NCI-H2081 treated with DMSO at 0.1 percent for 48 hours (cell line): Measurements from ENCODE around the gene C11orf65.

Experiments used
- DNase-seq: peaks from one replicate; lab custom pipeline; 2025; lab: John Stamatoyannopoulos, UW

Gene C11orf65, protein sequence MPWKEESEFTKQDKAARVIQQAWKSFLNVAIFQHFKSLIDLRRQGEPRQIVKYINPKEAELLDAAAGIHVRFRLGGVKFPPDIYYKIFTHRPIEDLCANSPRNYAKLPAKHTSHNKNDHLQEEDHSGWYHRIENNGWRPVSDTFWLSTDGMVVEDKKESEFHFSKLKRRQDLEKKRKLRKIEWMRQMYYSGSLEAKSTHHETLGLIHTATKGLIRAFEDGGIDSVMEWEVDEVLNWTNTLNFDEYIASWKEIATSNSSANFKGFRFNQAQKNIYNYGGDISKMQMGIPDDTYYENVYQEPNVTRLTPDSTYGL

DNA sequence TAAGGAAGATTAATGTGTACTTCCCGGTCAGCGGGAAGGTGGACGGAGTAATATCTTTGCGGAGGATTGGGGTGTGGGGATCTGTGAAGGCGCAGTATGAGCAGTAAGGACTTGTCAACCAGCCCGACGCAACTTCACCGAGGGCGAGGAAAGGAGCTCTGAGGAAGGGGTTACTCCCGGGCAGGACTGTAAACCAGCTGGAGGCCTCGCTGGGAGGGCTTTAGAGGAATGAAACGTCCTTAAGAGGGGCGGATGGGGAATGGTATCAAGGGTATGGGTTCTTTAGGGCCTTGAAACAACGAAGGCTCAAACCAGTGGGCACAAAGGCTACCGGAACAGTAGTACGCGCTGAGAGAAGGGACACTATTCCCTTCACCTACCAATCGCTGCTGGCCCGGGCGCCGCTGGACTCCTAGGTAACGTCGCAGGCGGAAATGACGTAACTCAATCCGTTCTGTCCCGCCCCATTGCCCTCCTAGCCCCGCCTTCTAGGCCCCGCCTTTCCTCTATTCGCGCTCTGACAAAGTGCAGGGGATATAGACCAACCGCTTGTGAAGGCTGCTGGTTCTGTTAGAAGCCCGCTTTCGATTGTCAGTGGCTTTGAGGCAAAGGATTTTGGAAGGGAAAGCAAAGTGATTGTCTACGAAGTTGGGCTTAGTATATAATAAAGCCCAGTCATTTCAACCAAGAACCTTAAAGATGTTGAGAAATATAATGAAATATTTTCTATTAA, at the start of gene C11orf65:
TSS of gene C11orf65 (minus strand) at position 439 of the 733 bp plus-strand sequence. CDS start 5,970 bp downstream, outside the sequence.
- DNase-seq = peak; percentile 94

DNA sequence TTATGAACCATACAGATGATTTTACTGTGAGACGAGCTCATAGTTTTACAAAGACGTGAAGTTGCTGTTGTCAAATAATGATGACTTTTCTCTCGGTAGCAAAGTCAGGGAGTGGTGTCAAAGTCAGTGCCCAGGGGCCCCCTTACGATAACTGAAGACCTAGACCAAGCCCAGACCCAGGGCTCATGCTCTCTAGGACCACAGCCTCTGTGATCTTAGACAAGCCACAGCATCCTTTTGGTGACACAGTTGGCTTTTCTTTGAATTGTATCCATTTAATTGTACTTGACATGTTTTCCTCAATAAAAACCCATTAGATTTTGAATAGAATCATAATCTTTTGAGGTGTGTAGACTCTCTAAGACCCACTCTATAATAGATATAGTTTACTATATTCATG, 48.8 kb upstream of the C11orf65 start:
- no peak for DNase-seq

- DNase-seq = no peak
Observed at GRCh38 chr11:108512708-108513107, 45.4 kb upstream of the C11orf65 start.

DNA sequence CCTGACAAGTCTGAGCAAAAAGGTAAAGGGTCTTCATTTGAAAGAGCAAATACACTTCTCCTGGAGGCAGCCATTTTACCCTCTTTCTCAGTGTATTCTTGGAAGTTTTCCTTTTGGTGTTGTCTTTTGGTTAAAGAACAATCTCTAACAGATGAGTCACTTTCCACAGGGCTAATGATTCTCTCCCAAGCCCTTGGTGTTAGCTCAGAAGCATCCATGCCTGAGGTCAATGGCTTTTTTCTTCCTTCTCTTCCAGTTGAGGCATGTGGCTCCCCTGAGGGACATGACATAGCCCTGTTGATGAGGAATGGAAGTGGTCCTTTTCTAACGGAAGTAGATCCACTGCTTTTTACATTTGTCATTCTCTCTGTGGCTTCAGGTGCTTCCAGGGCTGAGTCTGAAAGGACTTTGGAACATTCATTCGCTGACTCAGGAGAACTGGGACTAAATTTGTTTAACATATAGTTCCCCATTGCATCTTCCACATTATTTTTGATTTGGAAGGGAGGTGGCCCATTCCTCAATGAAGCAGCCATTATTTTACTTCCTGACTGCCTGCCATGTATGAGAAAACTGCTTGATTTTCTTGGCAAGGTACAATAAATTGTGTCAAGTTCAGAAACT, 44.6 kb upstream of the C11orf65 start:
- DNase-seq = no peak

DNA sequence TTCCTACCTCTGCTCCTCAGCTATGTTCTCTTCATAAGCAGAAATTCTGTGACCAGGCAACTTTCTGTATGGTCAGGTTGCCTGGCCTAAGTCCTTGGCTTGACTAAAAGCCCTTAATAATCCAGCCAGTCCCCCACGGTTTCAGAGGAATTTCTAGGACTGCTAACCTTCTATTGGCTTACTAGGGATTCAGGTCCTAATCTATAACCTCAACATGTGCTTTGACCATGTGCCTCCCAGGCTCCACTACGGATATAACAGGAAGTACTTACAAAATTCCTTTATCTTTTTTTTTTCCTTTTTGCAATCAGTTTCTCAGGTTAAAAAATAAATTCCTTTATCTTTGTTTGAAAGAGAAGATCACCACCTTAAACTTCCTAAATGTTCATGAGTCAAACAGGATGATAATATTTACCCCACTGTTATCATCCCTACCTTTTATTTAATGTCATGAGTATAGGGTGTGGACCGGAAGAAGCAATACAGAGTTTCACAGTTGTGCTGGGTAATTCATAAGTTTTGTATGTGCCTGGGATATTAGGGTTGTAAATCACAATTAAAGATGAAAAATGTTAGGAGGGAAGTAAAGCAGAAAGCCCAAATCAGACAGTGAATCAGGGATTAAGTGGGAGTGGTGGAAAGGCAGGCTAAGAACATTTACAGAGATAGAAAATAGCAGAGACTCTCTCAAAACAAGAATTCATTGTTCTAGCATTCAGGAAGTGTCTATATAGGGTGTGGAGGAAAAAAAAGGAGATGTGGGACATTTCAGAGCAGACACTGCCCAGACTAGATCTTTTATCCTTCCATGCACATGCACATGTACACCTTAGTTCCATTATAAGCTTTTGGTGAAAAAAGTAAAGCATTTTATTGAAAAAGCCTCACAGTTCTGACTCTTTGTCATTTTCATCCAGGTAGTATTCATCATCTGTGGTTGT, 41.6 kb upstream of the C11orf65 start:
- no peak for DNase-seq

- DNase-seq = no peak
Observed at GRCh38 chr11:108501396-108501795, 34.1 kb upstream of the C11orf65 start.

GRCh38 chr11:108500721-108501120, 33.4 kb upstream of the C11orf65 start:
- DNase-seq = no peak

GRCh38 chr11:108500169-108500568, 32.8 kb upstream of the C11orf65 start:
- DNase-seq = no peak

- DNase-seq = no peak
Observed at GRCh38 chr11:108498816-108499408, 31.6 kb upstream of the C11orf65 start.

DNA sequence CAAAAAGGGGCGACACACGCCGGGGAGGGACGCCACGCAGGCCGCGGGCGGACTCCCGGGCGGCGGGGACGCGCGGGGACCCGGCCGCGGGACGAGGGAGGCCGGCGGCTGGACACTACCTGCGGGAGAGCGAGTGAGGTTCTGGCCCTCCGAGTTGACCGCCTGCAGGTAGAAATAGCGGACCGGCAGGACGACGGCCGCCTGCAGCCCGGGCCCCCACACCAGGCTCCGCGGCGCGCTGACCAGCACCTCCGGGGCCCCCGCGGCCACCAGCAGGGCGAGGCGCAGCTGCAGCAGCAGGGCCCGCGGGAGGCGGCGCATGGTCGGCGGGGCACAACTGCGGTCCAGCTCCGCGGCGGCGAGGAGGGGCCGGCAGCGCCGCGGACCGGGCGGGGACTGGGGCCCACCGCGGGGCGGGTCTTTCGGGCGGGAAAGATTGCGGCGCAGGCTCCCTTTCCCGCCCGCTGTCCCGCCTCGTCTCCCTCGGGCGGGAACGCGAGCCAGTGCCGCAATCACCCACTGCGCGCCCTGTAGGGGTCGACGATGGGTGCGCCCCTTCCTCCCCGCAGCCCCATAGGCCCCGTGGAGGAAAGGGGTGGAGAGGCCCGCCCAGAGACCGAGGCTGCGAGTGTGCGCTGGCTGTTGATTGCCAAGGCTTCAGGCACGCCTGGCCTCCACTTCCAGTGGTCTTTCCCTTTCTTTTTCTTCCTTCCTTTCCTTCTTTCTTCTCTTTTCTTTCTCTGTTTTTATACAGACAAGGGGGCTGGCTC, 30.9 kb upstream of the C11orf65 start, which contains the start of gene POGLUT3:
TSS of gene POGLUT3 (minus strand) at position 339 of the 770 bp plus-strand sequence. CDS start at position 321, 18 bp downstream.
- no peak for DNase-seq

DNA sequence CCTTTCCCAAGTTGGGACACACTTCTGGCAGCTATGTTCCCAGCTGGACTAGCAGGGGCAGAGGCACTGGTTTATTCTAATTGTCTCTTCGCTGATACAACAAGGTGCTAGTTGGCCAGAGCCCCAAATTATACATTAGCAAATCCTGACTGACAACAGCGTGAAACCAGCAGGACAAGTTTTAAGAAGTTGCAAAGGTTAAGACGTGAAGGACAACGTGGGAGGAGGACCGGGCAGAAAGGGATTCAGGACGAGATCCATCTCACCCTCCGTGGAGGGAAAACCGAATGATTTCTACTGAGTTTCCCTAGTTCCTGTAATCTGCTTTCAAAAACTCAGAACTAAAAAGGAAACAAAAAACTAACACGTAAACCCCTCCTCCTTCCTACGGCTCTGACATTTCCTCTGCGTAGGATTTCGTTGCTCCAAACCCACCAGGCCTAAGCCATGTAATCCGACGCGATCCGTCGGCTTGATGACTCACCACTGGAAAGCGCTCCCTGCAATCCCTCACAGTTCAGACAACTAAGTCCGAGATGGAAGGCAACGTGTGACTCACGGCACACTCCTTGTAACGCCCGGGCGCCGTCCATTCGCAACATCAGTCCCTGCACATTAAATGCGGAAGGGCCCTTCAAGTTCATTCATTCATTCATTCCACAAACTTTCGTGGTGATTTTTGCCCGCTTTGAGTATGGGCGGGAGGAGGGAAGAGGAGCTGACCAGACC, 30.2 kb upstream of the C11orf65 start:
- peak; percentile 14 for DNase-seq

GRCh38 chr11:108496643-108497256, 29.4 kb upstream of the C11orf65 start:
- DNase-seq = no peak

DNA sequence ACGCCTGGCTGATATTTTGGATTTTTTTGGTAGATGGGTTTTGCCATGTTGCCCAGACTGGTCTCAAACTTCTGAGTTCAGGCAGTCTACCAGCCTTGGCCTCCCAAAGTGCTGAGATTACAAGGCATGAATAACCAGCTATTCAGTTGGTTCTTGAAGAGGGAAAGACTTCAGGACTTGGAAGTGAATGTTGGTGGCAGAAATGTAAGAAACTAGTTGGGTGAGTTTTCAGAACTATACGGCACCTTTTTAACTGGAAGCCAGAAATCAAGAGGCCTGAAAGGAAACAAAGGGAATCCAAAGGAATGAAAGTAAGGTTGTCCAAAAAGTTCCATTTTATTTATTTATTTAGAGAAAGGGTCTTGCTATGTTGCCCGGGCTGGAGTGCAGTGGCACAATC, 28.0 kb upstream of the C11orf65 start:
- DNase-seq = no peak

- no peak for DNase-seq
Observed at GRCh38 chr11:108494182-108494581, 26.9 kb upstream of the C11orf65 start.

DNA sequence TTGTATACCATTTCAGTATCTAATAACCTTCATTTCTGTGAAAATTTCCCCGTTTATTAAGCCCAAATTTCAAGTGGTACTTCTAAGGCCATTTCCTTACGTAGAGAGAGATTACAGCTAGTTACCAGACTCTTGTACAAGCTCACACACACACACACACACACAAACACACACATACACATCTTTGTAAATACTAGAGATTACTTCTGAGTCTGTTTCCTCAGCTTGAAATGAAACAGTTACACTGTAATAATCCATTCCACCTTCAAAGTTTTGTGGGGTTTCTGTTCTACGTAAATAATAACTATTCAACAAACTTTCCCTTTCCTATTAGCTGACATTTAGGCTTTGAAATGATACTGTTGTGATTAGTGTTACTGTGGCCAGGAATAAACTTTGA, 24.6 kb upstream of the C11orf65 start:
- no peak for DNase-seq

DNA sequence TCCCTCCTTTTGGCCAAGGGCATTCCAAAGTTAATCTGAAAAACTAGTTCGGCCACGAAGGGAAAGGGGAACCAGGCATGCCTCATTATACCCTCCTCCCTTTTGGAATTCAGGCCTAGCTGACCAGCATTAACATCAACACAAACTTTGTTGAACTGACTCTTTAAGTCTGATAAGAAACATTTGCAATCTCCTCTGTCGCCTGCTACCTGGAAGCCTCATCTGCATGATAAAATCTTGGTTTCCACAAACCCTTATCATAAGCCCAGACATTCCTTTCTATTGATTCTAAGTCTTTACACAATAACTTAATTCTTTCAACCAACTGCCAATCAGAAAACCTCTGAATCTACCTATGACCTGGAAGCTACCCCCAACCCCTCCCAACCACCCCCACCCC, 19.5 kb upstream of the C11orf65 start:
- no peak for DNase-seq

DNA sequence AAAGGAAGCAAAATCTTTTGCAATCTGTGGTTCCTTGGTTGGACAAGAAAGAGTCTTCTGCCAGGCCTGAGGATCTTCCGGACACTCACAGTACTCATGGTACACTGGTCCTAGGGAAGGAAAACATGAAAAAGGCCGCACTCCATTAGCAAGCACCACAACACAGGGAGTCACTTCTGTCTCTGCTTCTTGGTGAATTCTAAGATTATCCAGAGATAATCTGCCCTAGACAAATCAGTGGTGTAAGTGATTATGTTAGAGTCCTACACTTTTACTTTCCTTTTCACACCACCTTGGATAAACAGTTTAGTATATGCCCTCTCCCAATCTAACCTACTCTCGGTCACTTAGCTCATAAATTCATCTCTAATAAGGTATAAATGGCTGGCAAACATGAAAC, 19.0 kb upstream of the C11orf65 start:
- no peak for DNase-seq

- DNase-seq = no peak
Observed at GRCh38 chr11:108483163-108483562, 15.8 kb upstream of the C11orf65 start.

- DNase-seq = no peak
Observed at GRCh38 chr11:108474664-108475463, 7.5 kb upstream of the C11orf65 start.
